ENCODE results near the gene BAD. TPM values are rescaled to one million over a fixed set of nuclear protein-coding genes. Genes with fewer than 3 reads are reported as not detected.
A peak's percentile ranks its signal among the peaks of the same experiment; 100 is the strongest.
"Not testable (repeated sequence)": the region's sequence is repeated elsewhere in the genome, so short reads cannot be mapped to it uniquely, and the experiment has no call there.

Gene BAD
- 63.5 and 65.9 TPM in 2 replicates for total RNA-seq (2014; rRNA removed; shearing (Covaris generic))

- peak; percentile 95 for DNase-seq (ENCODE audit: low read depth)
These were observed at the start of gene BAD for GRCh38 chr11:64284048-64284961. BAD (minus strand) TSS chr11:64284665; CDS start chr11:64284368, 297 bp downstream.

- DNase-seq (ENCODE audit: low read depth) = no peak
These were observed 49.1 kb upstream of the BAD start for GRCh38 chr11:64333556-64333955.

DNA sequence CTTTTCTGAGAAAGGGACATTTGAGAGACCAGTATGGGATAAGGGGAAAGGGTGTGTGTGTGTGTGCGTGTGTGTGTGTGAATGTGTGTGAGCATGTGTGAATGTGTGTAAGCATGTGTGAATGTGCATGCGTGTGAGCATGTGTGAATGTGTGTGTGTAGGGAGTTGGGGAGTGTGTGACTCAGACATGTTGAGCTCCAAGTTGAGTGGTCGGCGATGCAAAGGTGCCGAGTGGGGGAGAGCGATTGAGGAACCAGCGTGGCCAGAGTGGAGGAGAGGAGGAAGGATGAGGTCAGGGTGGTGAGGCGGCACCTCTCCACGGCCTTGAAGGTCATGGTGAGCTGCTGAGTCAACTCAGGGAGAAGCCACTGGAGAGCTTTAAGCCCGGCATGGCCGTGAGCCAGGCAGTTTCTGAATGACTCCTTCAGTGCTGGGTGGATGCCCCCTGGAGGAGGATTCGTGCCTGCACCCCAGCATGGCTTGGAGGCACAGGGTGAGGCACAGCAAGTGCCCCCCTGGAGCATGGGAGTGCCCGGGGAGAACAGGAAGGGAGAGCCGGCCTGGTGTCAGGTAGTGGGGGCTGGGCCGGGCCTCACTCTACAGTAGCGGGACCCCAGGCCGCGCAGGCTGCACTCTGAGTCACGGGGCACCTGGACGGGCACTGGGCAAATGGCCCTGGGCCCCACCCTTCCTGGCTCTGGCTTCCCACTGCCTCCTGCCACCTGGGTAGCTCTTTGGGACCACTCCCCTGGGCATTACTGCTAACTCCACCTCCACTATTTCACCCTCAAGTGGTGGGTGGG lies 47.3 kb upstream of the BAD start:
- peak; percentile 92 for DNase-seq (ENCODE audit: low read depth)

DNA sequence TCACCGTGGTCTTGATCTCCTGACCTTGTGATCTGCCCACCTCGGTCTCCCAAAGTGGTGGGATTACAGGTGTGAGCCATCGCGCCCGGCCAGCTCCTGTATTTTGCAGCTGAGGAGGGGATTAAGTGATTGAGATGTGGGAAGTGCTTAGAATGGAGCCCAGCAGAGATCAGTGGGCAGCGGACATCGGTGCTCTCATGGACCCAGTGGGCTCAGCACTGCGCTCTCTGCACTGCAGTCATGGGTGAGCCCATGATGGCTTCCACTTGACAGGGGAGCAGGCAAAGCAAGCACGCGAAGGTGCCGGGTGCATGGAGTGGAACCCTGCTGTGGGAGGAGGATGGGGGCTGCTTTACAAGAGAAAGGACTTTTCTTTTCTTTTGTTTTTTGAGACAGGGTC lies 46.4 kb upstream of the BAD start:
- no peak for DNase-seq (ENCODE audit: low read depth)

- DNase-seq (ENCODE audit: low read depth) = no peak
These were observed 43.5 kb upstream of the BAD start for GRCh38 chr11:64327993-64328392.

GRCh38 chr11:64327375-64327774 lies 42.9 kb upstream of the BAD start:
- DNase-seq (ENCODE audit: low read depth) = no peak

GRCh38 chr11:64324692-64325469 lies 40.4 kb upstream of the BAD start:
- DNase-seq (ENCODE audit: low read depth) = no peak

DNA sequence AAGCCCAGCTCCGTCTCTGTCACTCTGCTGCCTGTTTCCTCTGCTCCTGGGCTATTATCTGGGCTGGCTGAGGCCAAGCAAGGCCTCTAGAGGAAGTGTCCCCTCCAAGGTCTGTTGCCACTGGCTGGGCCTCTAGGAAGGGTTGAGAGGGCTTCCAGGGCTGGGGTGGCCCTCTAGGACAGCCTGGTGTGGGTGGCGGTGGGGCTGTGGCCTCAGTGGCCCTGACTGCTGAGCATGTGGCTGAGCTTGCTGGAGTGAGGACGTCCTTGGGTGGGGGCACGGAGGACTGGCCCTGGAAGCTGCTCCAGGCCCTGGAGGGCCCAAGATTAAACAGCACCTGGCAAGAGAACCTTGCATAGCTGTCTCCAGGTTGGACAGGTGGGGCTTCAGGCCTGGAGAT lies 39.5 kb upstream of the BAD start:
- not testable (repeated sequence) for DNase-seq (ENCODE audit: low read depth)

GRCh38 chr11:64323373-64323772 lies 38.9 kb upstream of the BAD start:
- DNase-seq (ENCODE audit: low read depth) = no peak

DNA sequence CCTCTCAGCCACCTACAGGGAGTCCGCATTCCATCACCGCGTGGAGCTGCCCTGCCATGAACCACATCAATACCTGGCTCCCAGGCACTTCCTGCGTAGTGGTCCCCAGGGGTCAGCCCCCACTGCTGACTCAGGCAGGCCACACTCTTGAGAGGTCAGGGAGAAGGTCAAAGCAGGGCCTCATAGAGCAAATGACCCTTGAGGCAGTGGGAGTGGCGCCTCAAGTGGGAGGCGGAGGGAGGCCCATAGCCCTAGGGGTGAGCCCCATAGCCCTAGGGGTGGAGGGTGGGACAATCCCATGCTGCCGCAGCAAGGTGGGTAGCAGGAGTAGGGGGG lies 38.4 kb upstream of the BAD start:
- no peak for DNase-seq (ENCODE audit: low read depth)

GRCh38 chr11:64321533-64321932 lies 37.1 kb upstream of the BAD start:
- DNase-seq (ENCODE audit: low read depth) = peak; percentile 75

GRCh38 chr11:64321026-64321425 lies 36.6 kb upstream of the BAD start:
- DNase-seq (ENCODE audit: low read depth) = no peak

- no peak for DNase-seq (ENCODE audit: low read depth)
These were observed 36.1 kb upstream of the BAD start for GRCh38 chr11:64320556-64320955.

- DNase-seq (ENCODE audit: low read depth) = no peak
These were observed 34.6 kb upstream of the BAD start for GRCh38 chr11:64318766-64319761.

GRCh38 chr11:64317961-64318765 lies 33.7 kb upstream of the BAD start, which contains the start of gene PRDX5:
PRDX5 (plus strand) TSS chr11:64318121; CDS start chr11:64318216, 95 bp downstream.
- DNase-seq (ENCODE audit: low read depth) = peak; percentile 98

GRCh38 chr11:64317325-64317960 lies 33.0 kb upstream of the BAD start, which contains the start of gene TRMT112:
TRMT112 (minus strand) TSS chr11:64317559; CDS start chr11:64317526, 33 bp downstream.
- DNase-seq (ENCODE audit: low read depth) = peak; percentile 98

GRCh38 chr11:64316672-64317324 lies 32.3 kb upstream of the BAD start:
- DNase-seq (ENCODE audit: low read depth) = no peak

GRCh38 chr11:64315667-64316526 lies 31.4 kb upstream of the BAD start:
- DNase-seq (ENCODE audit: low read depth) = not testable (repeated sequence)
